Astrocyte of the cerebellum (primary cell): ENCODE measurements around the gene MYL11.
A peak's percentile ranks its signal among the peaks of the same experiment; 100 is the strongest.

Source experiments
- DNase-seq: peaks from one replicate; pipeline ENCODE4 v3.0.0-alpha.2; 2011; ENCODE audit warnings: low read depth
- H3K4me3 ChIP-seq: 2 replicates; pipeline ENCODE4 v1.5.1; 2011; ENCODE audit warnings: mild to moderate bottlenecking, low read depth, low read length, moderate library complexity
- CTCF ChIP-seq: IDR thresholded peaks from 2 replicates; pipeline ENCODE4 v1.5.1; 2012; ENCODE audit warnings: low read length, low read depth, moderate library complexity, mild to moderate bottlenecking; ENCODE audit errors: missing control alignments
- in situ Hi-C: cut with HindIII; loops from 2 replicates; pipeline ENCODE4 v1.10.0; 2017; ENCODE audit warnings: low sequenced_read_pairs

MYL11 gene

GRCh38 chr16:30417529-30418349 is 43.1 kb downstream of the MYL11 start:
- H3K4me3 ChIP-seq, result peak overlapping the region; percentile 51
- peak; percentile 73 for DNase-seq
- TF ChIP-seq CTCF, result no peak
- in situ Hi-C loops, result no loop called here

GRCh38 chr16:30418350-30419181 is 44.0 kb downstream of the MYL11 start:
- in situ Hi-C loops, result no loop called here
- no peak for DNase-seq
- no peak for TF ChIP-seq CTCF
- peak overlapping the region; percentile 51 for H3K4me3 ChIP-seq

GRCh38 chr16:30421010-30421409 is 46.4 kb downstream of the MYL11 start:
- no peak for TF ChIP-seq CTCF
- DNase-seq, result no peak
- in situ Hi-C loops, result no loop called here
- H3K4me3 ChIP-seq, result no peak overlapping the region
